K562 (cell line): ENCODE measurements around the gene TBL1XR1.

Source experiments
- BHLHE40 ChIP-seq: IDR thresholded peaks from 2 replicates; pipeline ENCODE4 v1.6.1; 2011; ENCODE audit warnings: low read length, improper control_type of control experiment
- NFIC ChIP-seq: fragments of 450-650 bp; IDR thresholded peaks from 2 replicates; pipeline ENCODE4 v1.6.1; 2017; ENCODE audit warnings: mild to moderate bottlenecking, inconsistent platforms
- RFX5 ChIP-seq: IDR thresholded peaks from 2 replicates; pipeline ENCODE4 v1.6.1; 2011; ENCODE audit warnings: low read depth, mild to moderate bottlenecking, improper control_type of control experiment, low read length
- SMARCE1 ChIP-seq: fragments of 450-650 bp; IDR thresholded peaks from 2 replicates; pipeline ENCODE4 v1.7.1; 2016; ENCODE audit warnings: mild to moderate bottlenecking
- STAT6 ChIP-seq: sonication (generic); formaldehyde crosslinking; IDR thresholded peaks from 2 replicates; pipeline ENCODE4 v1.8.1; 2023; ENCODE audit warnings: mild to moderate bottlenecking, missing genetic modification reagents
- TF ChIP-seq, protein P1 (sequence below): fragments of 250-450 bp; sonication (Bioruptor Pico); IDR thresholded peaks from 2 replicates; pipeline ENCODE4 v1.5.1; 2021; ENCODE audit warnings: mild to moderate bottlenecking

DNA sequence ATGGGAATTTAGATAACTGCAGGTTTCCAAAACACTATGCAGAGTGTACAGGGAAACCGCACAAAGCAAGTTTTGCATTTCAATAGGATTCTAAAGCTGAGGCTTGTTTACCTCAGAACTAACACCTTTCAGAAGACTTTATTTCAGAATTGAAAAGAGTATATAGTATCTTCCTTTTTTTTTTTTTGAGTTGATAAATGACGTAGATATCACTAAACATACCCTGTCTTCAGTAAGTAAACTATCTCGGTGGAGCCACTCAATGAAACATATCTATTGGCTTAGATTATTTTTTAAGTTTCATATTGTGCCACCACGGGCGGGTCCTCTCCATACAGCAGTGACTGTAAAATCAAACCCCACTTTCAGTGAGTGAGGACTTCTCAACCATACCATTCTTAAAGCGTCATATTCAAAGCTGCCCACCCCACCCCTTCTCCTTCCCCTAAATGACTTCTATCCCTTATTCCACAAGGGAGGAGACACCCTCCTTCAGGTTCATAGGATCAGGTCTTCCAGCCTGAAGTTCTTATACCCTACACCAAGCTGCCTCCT lies 2.0 kb upstream of the TBL1XR1 start:
- TF ChIP-seq, protein P1, sequence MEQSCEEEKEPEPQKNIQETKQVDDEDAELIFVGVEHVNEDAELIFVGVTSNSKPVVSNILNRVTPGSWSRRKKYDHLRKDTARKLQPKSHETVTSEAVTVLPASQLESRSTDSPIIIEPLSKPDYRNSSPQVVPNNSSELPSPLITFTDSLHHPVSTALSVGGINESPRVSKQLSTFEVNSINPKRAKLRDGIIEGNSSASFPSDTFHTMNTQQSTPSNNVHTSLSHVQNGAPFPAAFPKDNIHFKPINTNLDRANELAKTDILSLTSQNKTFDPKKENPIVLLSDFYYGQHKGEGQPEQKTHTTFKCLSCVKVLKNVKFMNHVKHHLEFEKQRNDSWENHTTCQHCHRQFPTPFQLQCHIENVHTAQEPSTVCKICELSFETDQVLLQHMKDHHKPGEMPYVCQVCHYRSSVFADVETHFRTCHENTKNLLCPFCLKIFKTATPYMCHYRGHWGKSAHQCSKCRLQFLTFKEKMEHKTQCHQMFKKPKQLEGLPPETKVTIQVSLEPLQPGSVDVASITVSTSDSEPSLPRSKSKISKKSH, result no peak
- TF ChIP-seq RFX5 (no peak), NFIC (no peak), BHLHE40 (no peak), STAT6 (CRISPR knock-in tag) (no peak), SMARCE1 (no peak)
